BLaER1 (cell line): Measurements from ENCODE around the gene TWF1.
A peak's percentile ranks its signal among the peaks of the same experiment; 100 is the strongest.
"Not testable (repeated sequence)": the region's sequence is repeated elsewhere in the genome, so short reads cannot be mapped to it uniquely, and the experiment has no call there.

Experiments
- H3K27ac ChIP-seq: shearing (Covaris generic); formaldehyde crosslinking; 2 replicates; pipeline ENCODE4 v1.8.1; 2022
- H3K27me3 ChIP-seq: shearing (Covaris generic); formaldehyde crosslinking; 2 replicates; pipeline ENCODE4 v1.8.1; 2022
- H3K36me3 ChIP-seq: shearing (Covaris generic); formaldehyde crosslinking; 2 replicates; pipeline ENCODE4 v1.8.1; 2022
- H3K4me1 ChIP-seq: shearing (Covaris generic); formaldehyde crosslinking; 2 replicates; pipeline ENCODE4 v1.8.1; 2022
- H3K4me2 ChIP-seq: shearing (Covaris generic); formaldehyde crosslinking; 2 replicates; pipeline ENCODE4 v1.8.1; 2022
- H3K4me3 ChIP-seq: shearing (Covaris generic); formaldehyde crosslinking; 2 replicates; pipeline ENCODE4 v1.8.1; 2022
- H3K9ac ChIP-seq: shearing (Covaris generic); formaldehyde crosslinking; 2 replicates; pipeline ENCODE4 v1.8.1; 2022
- H3K9me3 ChIP-seq: shearing (Covaris generic); formaldehyde crosslinking; 2 replicates; pipeline ENCODE4 v1.8.1; 2022
- H4K20me1 ChIP-seq: shearing (Covaris generic); formaldehyde crosslinking; 2 replicates; pipeline ENCODE4 v1.8.1; 2022
- Cebpa-rat ChIP-seq: shearing (Covaris generic); IDR thresholded peaks from 2 replicates; pipeline ENCODE4 v1.8.1; 2022

TWF1 gene

DNA sequence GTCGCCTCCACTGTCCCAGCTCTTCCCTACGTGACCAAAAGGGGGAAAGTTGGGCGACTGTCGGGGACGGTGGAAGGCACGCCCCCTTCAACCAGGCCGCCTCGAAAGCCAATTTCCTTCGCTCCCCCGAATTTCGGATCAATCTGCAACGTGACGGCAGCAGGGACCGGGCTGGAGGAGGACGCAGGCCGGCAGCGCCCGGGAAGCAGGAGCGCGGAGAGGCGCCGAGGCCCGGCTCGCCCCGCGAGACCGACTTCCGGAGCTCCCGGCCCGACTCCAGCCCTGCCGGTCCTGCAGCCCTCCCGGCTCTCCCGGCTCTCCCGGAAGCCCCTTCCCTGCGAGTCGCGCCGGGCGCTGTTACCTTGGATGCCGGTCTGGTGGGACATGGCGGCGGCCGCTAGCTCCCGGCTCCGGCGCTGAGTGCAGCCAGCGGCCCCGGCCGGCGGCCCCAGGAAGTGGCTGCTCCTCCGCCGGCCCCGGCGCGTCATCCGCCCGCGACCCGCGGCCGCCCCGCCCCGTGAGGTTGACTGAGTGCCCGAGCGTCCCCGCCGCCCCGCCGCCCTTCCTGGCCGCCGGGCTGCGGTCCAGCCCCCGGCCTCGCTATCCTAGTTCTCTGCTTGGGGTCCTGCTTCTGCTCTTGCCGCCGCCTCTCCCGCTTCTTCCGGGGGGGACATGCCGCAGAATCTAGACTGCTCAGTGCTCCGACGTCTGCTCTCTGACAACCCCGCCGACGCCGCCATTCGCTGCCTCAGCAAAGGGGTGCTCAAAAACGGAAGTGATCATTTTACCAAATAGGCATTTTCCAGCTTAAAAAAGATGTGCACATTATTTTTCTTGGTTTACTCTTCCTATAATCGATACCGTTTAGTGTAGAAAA lies at the start of gene TWF1:
Gene TWF1 (minus strand): TSS at position 458 of the 877 bp plus-strand sequence. CDS start 72 bp downstream, at position 386.
- H3K36me3 ChIP-seq: peaks cover 16% of the 10 kb centered on the region
- no peak for TF ChIP-seq Cebpa-rat
- H3K4me3 ChIP-seq: peak within 1 kb of the TSS; percentile 84
- no peaks in the 10 kb centered on the region for H3K27me3 ChIP-seq
- peak within 1 kb of the TSS; percentile 88 for H3K9ac ChIP-seq
- H3K27ac ChIP-seq: peak within 1 kb of the TSS; percentile 93
- H3K9me3 ChIP-seq: no peaks in the 10 kb centered on the region
- H3K4me1 ChIP-seq: peaks cover 24% of the 10 kb centered on the region
- peaks cover 26% of the 10 kb centered on the region for H4K20me1 ChIP-seq
- H3K4me2 ChIP-seq: peak within 1 kb of the TSS; percentile 80

DNA sequence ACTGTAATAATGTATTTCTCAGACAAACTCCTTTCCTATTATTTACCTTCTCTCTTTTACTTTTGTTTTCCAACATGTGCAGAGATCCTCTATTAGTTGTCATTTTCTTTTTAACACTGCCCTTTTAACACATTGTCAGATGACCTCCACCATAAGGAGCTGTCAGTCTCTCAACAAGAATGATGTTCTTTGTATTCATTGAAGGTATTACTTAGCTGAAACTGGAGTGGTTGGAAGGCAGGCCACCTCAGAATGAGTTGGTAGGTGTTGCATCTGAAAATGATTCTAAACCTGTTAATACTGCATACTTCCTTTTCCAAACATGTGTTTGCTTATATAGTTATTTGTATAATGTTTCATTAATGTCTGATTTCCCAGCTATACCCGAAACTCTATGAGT lies 46.6 kb upstream of the TWF1 start:
- peaks cover 7% of the 10 kb centered on the region for H3K9me3 ChIP-seq

DNA sequence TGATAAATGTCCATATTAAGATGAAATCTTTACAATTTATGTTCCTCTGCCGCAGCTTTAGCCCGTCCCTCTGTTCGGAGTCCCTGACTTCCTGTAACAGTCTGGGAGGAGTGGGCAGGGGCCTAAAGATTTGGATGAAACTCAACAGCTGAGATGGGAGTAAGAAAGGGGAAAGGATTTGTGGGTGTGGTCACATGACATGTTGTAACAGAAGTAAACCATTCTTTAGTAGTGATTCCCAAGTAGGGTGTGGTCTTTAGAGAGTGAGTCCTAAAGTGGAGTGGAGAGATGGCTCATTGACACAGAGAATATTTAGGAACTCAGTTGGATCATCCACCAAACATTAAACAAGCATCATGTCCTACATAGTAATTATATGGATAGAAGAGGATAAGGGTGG lies 42.7 kb upstream of the TWF1 start:
- no peaks in the 10 kb centered on the region for H3K4me1 ChIP-seq
- no peak for TF ChIP-seq Cebpa-rat
- peaks cover 14% of the 10 kb centered on the region for H3K9me3 ChIP-seq
- H3K27me3 ChIP-seq: no peaks in the 10 kb centered on the region
- no peak overlapping the region for H3K9ac ChIP-seq
- no peak overlapping the region for H3K4me3 ChIP-seq
- H4K20me1 ChIP-seq: no peaks in the 10 kb centered on the region
- H3K27ac ChIP-seq: no peak overlapping the region
- no peak overlapping the region for H3K4me2 ChIP-seq
- peaks cover 42% of the 10 kb centered on the region; the same call in 1 of the 2 replicates for H3K36me3 ChIP-seq

More for the DNA sequence above, 46.6 kb upstream of the TWF1 start:
- no peaks in the 10 kb centered on the region for H3K4me1 ChIP-seq
- H4K20me1 ChIP-seq: no peaks in the 10 kb centered on the region
- no peaks in the 10 kb centered on the region for H3K27me3 ChIP-seq
- no peak overlapping the region for H3K27ac ChIP-seq
- H3K4me3 ChIP-seq: no peak overlapping the region
- no peak overlapping the region for H3K4me2 ChIP-seq
- no peak for TF ChIP-seq Cebpa-rat
- H3K9ac ChIP-seq: no peak overlapping the region
- peaks cover 16% of the 10 kb centered on the region; the same call in 1 of the 2 replicates for H3K36me3 ChIP-seq

GRCh38 chr12:43848226-43848507 lies 42.0 kb upstream of the TWF1 start:
- H3K9ac ChIP-seq: no peak overlapping the region
- no peaks in the 10 kb centered on the region for H4K20me1 ChIP-seq
- no peaks in the 10 kb centered on the region for H3K4me1 ChIP-seq
- H3K36me3 ChIP-seq: peaks cover 42% of the 10 kb centered on the region; the same call in 1 of the 2 replicates
- H3K27me3 ChIP-seq: no peaks in the 10 kb centered on the region
- H3K9me3 ChIP-seq: peaks cover 14% of the 10 kb centered on the region
- no peak overlapping the region for H3K4me3 ChIP-seq
- TF ChIP-seq Cebpa-rat: no peak
- H3K27ac ChIP-seq: no peak overlapping the region
- no peak overlapping the region for H3K4me2 ChIP-seq

- H3K4me1 ChIP-seq, H3K9ac ChIP-seq, H3K27ac ChIP-seq, H3K4me2 ChIP-seq, H4K20me1 ChIP-seq, H3K4me3 ChIP-seq, H3K27me3 ChIP-seq: not testable (repeated sequence)
- H3K36me3 ChIP-seq: peaks cover 42% of the 10 kb centered on the region; the same call in 1 of the 2 replicates
- peaks cover 14% of the 10 kb centered on the region for H3K9me3 ChIP-seq
Measured at GRCh38 chr12:43847425-43848225, 41.5 kb upstream of the TWF1 start.

GRCh38 chr12:43842259-43842658 lies 36.1 kb upstream of the TWF1 start:
- no peak for TF ChIP-seq Cebpa-rat
- Histone ChIP-seq H3K4me2 (no peak overlapping the region), H4K20me1 (no peaks in the 10 kb centered on the region), H3K9me3 (peaks cover 2% of the 10 kb centered on the region), H3K36me3 (peaks cover 21% of the 10 kb centered on the region; the same call in 1 of the 2 replicates), H3K9ac (no peak overlapping the region), H3K4me3 (no peak overlapping the region), H3K4me1 (peaks cover 8% of the 10 kb centered on the region), H3K27me3 (no peaks in the 10 kb centered on the region), H3K27ac (no peak overlapping the region)

DNA sequence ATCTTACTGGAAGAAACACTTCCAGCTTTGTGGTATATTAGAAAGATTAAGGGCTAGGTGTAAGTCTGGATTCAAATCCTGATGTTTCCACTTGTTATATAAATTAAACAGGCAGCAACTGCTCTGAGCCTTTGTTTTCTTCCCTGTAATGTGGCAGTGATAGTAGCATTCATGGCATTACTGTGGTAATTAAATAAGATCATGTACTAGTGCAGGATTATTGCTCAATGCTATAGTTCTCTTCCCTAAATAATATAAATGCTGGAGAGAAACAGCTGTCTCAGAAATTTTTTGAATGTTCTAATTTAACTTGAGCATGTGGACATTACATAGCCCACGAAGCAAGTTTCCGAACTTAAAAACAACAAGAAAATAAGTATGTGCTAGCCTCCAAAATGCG lies 35.1 kb upstream of the TWF1 start:
- TF ChIP-seq Cebpa-rat: no peak
- H3K9ac ChIP-seq: no peak overlapping the region
- H3K27me3 ChIP-seq: no peaks in the 10 kb centered on the region
- no peaks in the 10 kb centered on the region for H3K9me3 ChIP-seq
- H3K4me3 ChIP-seq: no peak overlapping the region
- no peaks in the 10 kb centered on the region for H4K20me1 ChIP-seq
- H3K4me1 ChIP-seq: peaks cover 16% of the 10 kb centered on the region
- no peak overlapping the region for H3K4me2 ChIP-seq
- H3K27ac ChIP-seq: no peak overlapping the region
- peaks cover 16% of the 10 kb centered on the region; the same call in 1 of the 2 replicates for H3K36me3 ChIP-seq

- Histone ChIP-seq H3K27ac (no peak overlapping the region), H3K4me2 (no peak overlapping the region), H3K36me3 (peaks cover 13% of the 10 kb centered on the region; the same call in 1 of the 2 replicates), H3K9me3 (no peaks in the 10 kb centered on the region), H3K9ac (no peak overlapping the region), H3K4me3 (no peak overlapping the region), H3K27me3 (no peaks in the 10 kb centered on the region), H3K4me1 (peaks cover 17% of the 10 kb centered on the region), H4K20me1 (no peaks in the 10 kb centered on the region)
- no peak for TF ChIP-seq Cebpa-rat
Measured at GRCh38 chr12:43840338-43840737, 34.2 kb upstream of the TWF1 start.

DNA sequence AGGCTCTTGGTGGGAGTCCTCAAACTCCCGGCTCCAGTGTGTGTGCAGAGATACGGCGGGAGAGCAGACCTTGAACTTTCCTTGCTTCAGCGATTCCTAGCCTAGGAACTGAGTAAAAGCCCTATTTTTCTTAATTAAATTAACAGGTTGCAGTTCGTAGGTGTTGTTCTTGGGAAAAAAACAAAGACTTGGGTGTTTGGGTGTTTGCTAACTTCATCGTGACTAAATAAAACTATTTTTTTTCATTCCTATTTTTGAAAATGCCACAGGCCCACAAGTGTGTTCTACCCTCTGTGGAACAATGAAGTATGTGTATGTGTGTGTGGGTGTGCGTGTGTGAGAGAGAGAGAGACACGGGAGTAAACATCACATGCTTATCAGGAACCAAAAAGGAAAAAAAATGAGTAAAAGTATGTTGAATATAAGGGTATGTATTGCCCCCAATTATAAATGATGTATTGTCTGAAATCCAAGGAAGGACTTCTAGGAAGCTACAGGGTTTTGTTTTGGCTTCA lies 30.4 kb upstream of the TWF1 start:
- Histone ChIP-seq H3K27ac (peak overlapping the region; percentile 91), H3K9ac (peak overlapping the region; percentile 89), H3K4me2 (peak overlapping the region; percentile 85), H3K9me3 (no peaks in the 10 kb centered on the region), H3K4me1 (peaks cover 32% of the 10 kb centered on the region), H4K20me1 (no peaks in the 10 kb centered on the region), H3K4me3 (peak overlapping the region; percentile 77), H3K27me3 (no peaks in the 10 kb centered on the region), H3K36me3 (no peaks in the 10 kb centered on the region)
- TF ChIP-seq Cebpa-rat: no peak
